ENCODE data around the gene DUSP6.

The DUSP6 gene

GRCh38 chr12:89373763-89374572 is 21.7 kb upstream of the DUSP6 start:
- peak; percentile 94 for DNase-seq (ENCODE audit: low read depth)

GRCh38 chr12:89372584-89373370 is 20.5 kb upstream of the DUSP6 start:
- no peak for DNase-seq (ENCODE audit: low read depth)

GRCh38 chr12:89370850-89371249 is 18.5 kb upstream of the DUSP6 start:
- peak; percentile 80 for DNase-seq (ENCODE audit: low read depth)

- DNase-seq (ENCODE audit: low read depth): no peak
Observed at GRCh38 chr12:89370421-89370831, 18.1 kb upstream of the DUSP6 start.

- no peak for DNase-seq (ENCODE audit: low read depth)
Observed at GRCh38 chr12:89369166-89369565, 16.9 kb upstream of the DUSP6 start.

- DNase-seq (ENCODE audit: low read depth): no peak
Observed at GRCh38 chr12:89368391-89368790, 16.1 kb upstream of the DUSP6 start.

GRCh38 chr12:89366676-89367364 is 14.5 kb upstream of the DUSP6 start:
- DNase-seq (ENCODE audit: low read depth): no peak

GRCh38 chr12:89364631-89365030 is 12.3 kb upstream of the DUSP6 start:
- DNase-seq (ENCODE audit: low read depth): no peak

GRCh38 chr12:89364058-89364457 is 11.8 kb upstream of the DUSP6 start:
- DNase-seq (ENCODE audit: low read depth): no peak

GRCh38 chr12:89363582-89363981 is 11.3 kb upstream of the DUSP6 start:
- DNase-seq (ENCODE audit: low read depth): no peak

- DNase-seq (ENCODE audit: low read depth): peak; percentile 48
Observed at GRCh38 chr12:89363084-89363483, 10.8 kb upstream of the DUSP6 start.

GRCh38 chr12:89359615-89360014 is 7.3 kb upstream of the DUSP6 start:
- DNase-seq (ENCODE audit: low read depth): no peak

GRCh38 chr12:89358805-89359204 is 6.5 kb upstream of the DUSP6 start:
- no peak for DNase-seq (ENCODE audit: low read depth)

- DNase-seq (ENCODE audit: low read depth): no peak
Observed at GRCh38 chr12:89357297-89357730, 5.0 kb upstream of the DUSP6 start.

- no peak for DNase-seq (ENCODE audit: low read depth)
Observed at GRCh38 chr12:89356069-89356665, 3.9 kb upstream of the DUSP6 start.

GRCh38 chr12:89355243-89356068 is 3.2 kb upstream of the DUSP6 start:
- DNase-seq (ENCODE audit: low read depth): no peak

GRCh38 chr12:89354612-89355067 is 2.3 kb upstream of the DUSP6 start:
- DNase-seq (ENCODE audit: low read depth): no peak

GRCh38 chr12:89353823-89354611 is 1.7 kb upstream of the DUSP6 start:
- DNase-seq (ENCODE audit: low read depth): peak; percentile 74

- DNase-seq (ENCODE audit: low read depth): peak; percentile 76
Observed at GRCh38 chr12:89353188-89353822, 1.0 kb upstream of the DUSP6 start.

GRCh38 chr12:89352242-89352491 is 134 bp downstream of the DUSP6 start:
- DNase-seq (ENCODE audit: low read depth): no peak
